ENCODE results near the gene HIGD1C. TPM values are rescaled to one million over a fixed set of nuclear protein-coding genes. Genes with fewer than 3 reads are reported as not detected.

Gene HIGD1C
- total and polyA plus RNA-seq, 4 donors = not detected

- WGBS = 91% methylated on average over 9 of the region's 9 CpGs
These were observed 15.4 kb upstream of the HIGD1C start for GRCh38 chr12:50936821-50937530.

DNA sequence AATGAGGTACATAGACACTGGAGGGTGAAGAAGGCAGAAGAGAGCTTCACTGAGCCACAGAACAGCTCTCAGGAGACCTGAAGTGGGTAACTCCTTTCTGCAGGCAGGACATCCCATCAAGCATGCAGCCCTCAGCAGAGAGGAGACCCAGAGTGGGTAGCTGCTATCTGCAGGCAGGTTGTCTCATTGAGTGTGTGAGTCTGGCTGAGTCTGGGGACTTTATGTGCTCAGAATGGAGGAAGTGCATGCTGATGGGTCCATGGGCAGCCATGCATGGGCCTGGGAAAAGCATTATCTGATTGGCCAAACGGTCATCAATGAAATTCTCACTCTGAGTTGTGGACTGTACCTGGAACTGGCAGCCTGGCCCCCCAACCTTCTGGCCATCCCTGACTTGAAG lies 14.7 kb upstream of the HIGD1C start:
- 98% methylated on average over 1 of the region's 1 CpG for WGBS
- H3K4me3 ChIP-seq (ENCODE audit: low read depth in 1 of 3, low read length in 3 of 3) = no peak overlapping the region
- no peak overlapping the region for H3K27ac ChIP-seq (ENCODE audit: low read depth in 1 of 2, low read length in 2 of 2)
- H3K9ac ChIP-seq (ENCODE audit: low read depth in 1 of 2, low read length in 2 of 2) = no peak overlapping the region
- H3K27me3 ChIP-seq (ENCODE audit: control insufficient read depth in 4 of 4, insufficient read depth in 4 of 4, low read length in 3 of 4) = no peaks in the 10 kb centered on the region
- peaks cover 9 to 40% (median 31%) of the 10 kb centered on the region in 4 donors for H3K4me1 ChIP-seq (ENCODE audit: control insufficient read depth in 4 of 4, insufficient read depth in 4 of 4, low read length in 3 of 4)
- H3K9me3 ChIP-seq (ENCODE audit: control insufficient read depth in 4 of 4, low read length in 3 of 4) = peaks cover 0 to 3% (median 0%) of the 10 kb centered on the region in 4 donors
- peaks cover 0 to 5% (median 2%) of the 10 kb centered on the region in 4 donors for H3K36me3 ChIP-seq (ENCODE audit: control insufficient read depth in 4 of 4, insufficient read depth in 3 of 4, low read depth in 1 of 4, low read length in 3 of 4)
- DNase-seq (ENCODE audit: low spot score) = no peak
- TF ChIP-seq, protein P1, sequence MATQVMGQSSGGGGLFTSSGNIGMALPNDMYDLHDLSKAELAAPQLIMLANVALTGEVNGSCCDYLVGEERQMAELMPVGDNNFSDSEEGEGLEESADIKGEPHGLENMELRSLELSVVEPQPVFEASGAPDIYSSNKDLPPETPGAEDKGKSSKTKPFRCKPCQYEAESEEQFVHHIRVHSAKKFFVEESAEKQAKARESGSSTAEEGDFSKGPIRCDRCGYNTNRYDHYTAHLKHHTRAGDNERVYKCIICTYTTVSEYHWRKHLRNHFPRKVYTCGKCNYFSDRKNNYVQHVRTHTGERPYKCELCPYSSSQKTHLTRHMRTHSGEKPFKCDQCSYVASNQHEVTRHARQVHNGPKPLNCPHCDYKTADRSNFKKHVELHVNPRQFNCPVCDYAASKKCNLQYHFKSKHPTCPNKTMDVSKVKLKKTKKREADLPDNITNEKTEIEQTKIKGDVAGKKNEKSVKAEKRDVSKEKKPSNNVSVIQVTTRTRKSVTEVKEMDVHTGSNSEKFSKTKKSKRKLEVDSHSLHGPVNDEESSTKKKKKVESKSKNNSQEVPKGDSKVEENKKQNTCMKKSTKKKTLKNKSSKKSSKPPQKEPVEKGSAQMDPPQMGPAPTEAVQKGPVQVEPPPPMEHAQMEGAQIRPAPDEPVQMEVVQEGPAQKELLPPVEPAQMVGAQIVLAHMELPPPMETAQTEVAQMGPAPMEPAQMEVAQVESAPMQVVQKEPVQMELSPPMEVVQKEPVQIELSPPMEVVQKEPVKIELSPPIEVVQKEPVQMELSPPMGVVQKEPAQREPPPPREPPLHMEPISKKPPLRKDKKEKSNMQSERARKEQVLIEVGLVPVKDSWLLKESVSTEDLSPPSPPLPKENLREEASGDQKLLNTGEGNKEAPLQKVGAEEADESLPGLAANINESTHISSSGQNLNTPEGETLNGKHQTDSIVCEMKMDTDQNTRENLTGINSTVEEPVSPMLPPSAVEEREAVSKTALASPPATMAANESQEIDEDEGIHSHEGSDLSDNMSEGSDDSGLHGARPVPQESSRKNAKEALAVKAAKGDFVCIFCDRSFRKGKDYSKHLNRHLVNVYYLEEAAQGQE (IDR thresholded peaks at IDR 0.05) = no peak
- TF ChIP-seq HNF4G (IDR thresholded peaks at IDR 0.05) = no peak
- TF ChIP-seq HNF4A (conservative IDR thresholded peaks at IDR 0.05) = no peak
- TF ChIP-seq ZBTB33 (IDR thresholded peaks at IDR 0.05) = no peak
- TF ChIP-seq FOXA1 (IDR thresholded peaks at IDR 0.05) = no peak
- no peak for TF ChIP-seq SP1 (IDR thresholded peaks at IDR 0.05)
- no peak for TF ChIP-seq NR2F2 (IDR thresholded peaks at IDR 0.05)
- no peak for TF ChIP-seq YY1 (IDR thresholded peaks at IDR 0.05)
- TF ChIP-seq, protein P2, sequence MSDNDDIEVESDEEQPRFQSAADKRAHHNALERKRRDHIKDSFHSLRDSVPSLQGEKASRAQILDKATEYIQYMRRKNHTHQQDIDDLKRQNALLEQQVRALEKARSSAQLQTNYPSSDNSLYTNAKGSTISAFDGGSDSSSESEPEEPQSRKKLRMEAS (IDR thresholded peaks at IDR 0.05) = no peak
- TF ChIP-seq FOXA2 (IDR thresholded peaks at IDR 0.05) = no peak
- TF ChIP-seq RAD21 (IDR thresholded peaks at IDR 0.05) = no peak
- no peak for TF ChIP-seq ATF3 (IDR thresholded peaks at IDR 0.05)
- no peak for TF ChIP-seq EGR1 (IDR thresholded peaks at IDR 0.05; ENCODE audit: low read depth in 2 of 2)
- no peak for TF ChIP-seq TAF1 (conservative IDR thresholded peaks at IDR 0.05)
- TF ChIP-seq GABPA (IDR thresholded peaks at IDR 0.05 in 1 of 2, conservative IDR thresholded peaks at IDR 0.05 in 1 of 2) = no peak

More at GRCh38 chr12:50936821-50937530, 15.4 kb upstream of the HIGD1C start:
- H3K27ac ChIP-seq (ENCODE audit: low read depth in 1 of 2, low read length in 2 of 2) = no peak overlapping the region
- no peak overlapping the region for H3K9ac ChIP-seq (ENCODE audit: low read depth in 1 of 2, low read length in 2 of 2)
- no peaks in the 10 kb centered on the region for H3K27me3 ChIP-seq (ENCODE audit: control insufficient read depth in 4 of 4, insufficient read depth in 4 of 4, low read length in 3 of 4)
- H3K36me3 ChIP-seq (ENCODE audit: control insufficient read depth in 4 of 4, insufficient read depth in 3 of 4, low read depth in 1 of 4, low read length in 3 of 4) = peaks cover 0 to 5% (median 2%) of the 10 kb centered on the region in 4 donors
- no peak for TF ChIP-seq SP1 (IDR thresholded peaks at IDR 0.05)
- no peak for TF ChIP-seq FOXA2 (IDR thresholded peaks at IDR 0.05)
- DNase-seq (ENCODE audit: low spot score) = no peak
- H3K9me3 ChIP-seq (ENCODE audit: control insufficient read depth in 4 of 4, low read length in 3 of 4) = peaks cover 0 to 3% (median 0%) of the 10 kb centered on the region in 4 donors
- H3K4me1 ChIP-seq (ENCODE audit: control insufficient read depth in 4 of 4, insufficient read depth in 4 of 4, low read length in 3 of 4) = peaks cover 9 to 46% (median 38%) of the 10 kb centered on the region in 4 donors
- no peak overlapping the region for H3K4me3 ChIP-seq (ENCODE audit: low read depth in 1 of 3, low read length in 3 of 3)
